SK-N-SH treated with all-trans-retinoic acid at 6 μM for 48 hours (cell line): ENCODE measurements around the gene SYNRG.
A peak's percentile ranks its signal among the peaks of the same experiment; 100 is the strongest.

Experiments used
- ATAC-seq: fragments of 200-7000 bp; cut with Tn5 transposase; 3 replicates; pipeline ENCODE4 v1.9.1; 2020; ENCODE audit warnings: mild to moderate bottlenecking, moderate library complexity
- BACH2 ChIP-seq: fragments of 250-450 bp; sonication (Bioruptor Pico); IDR thresholded peaks from 2 replicates; pipeline ENCODE4 v1.9.0; 2021; ENCODE audit warnings: mild to moderate bottlenecking, borderline replicate concordance
- CREB5 ChIP-seq: fragments of 250-450 bp; sonication (Bioruptor Pico); IDR thresholded peaks from 2 replicates; pipeline ENCODE4 v1.5.1; 2020; ENCODE audit warnings: low read depth, mild to moderate bottlenecking, moderate library complexity
- CSDC2 ChIP-seq: fragments of 250-450 bp; sonication (Bioruptor Pico); IDR thresholded peaks from 2 replicates; pipeline ENCODE4 v1.5.0; 2020; ENCODE audit warnings: mild to moderate bottlenecking, moderate library complexity
- CSRNP3 ChIP-seq: fragments of 250-450 bp; sonication (Bioruptor Pico); IDR thresholded peaks from 2 replicates; pipeline ENCODE4 v1.5.1; 2021; ENCODE audit warnings: mild to moderate bottlenecking, moderate library complexity
- ESRRG ChIP-seq: fragments of 250-450 bp; sonication (Bioruptor Pico); IDR thresholded peaks from 2 replicates; pipeline ENCODE4 v1.6.1; 2021; ENCODE audit warnings: mild to moderate bottlenecking
- ISL1 ChIP-seq: fragments of 250-450 bp; sonication (Bioruptor Pico); IDR thresholded peaks from 2 replicates; pipeline ENCODE4 v2.1.2; 2022; ENCODE audit warnings: mild to moderate bottlenecking, moderate library complexity
- OSR1 ChIP-seq: fragments of 250-450 bp; sonication (Bioruptor Pico); IDR thresholded peaks from 2 replicates; pipeline ENCODE4 v1.8.0; 2022; ENCODE audit warnings: moderate library complexity, mild to moderate bottlenecking, inconsistent platforms
- POU6F1 ChIP-seq: fragments of 250-450 bp; sonication (Bioruptor Pico); IDR thresholded peaks from 2 replicates; pipeline ENCODE4 v1.8.0; 2021; ENCODE audit warnings: low read depth, mild to moderate bottlenecking, moderate library complexity, borderline replicate concordance
- PPARA ChIP-seq: fragments of 250-450 bp; sonication (Bioruptor Pico); IDR thresholded peaks from 2 replicates; pipeline ENCODE4 v1.5.0; 2020; ENCODE audit warnings: mild to moderate bottlenecking, borderline replicate concordance
- RARB ChIP-seq: fragments of 250-450 bp; sonication (Bioruptor Pico); IDR thresholded peaks from 2 replicates; pipeline ENCODE4 v1.8.0; 2021; ENCODE audit warnings: mild to moderate bottlenecking, moderate library complexity
- SNAI2 ChIP-seq: fragments of 250-450 bp; sonication (Bioruptor Pico); IDR thresholded peaks from 2 replicates; pipeline ENCODE4 v1.5.0; 2020; ENCODE audit warnings: mild to moderate bottlenecking, moderate library complexity
- TCF4 ChIP-seq: fragments of 250-450 bp; sonication (Bioruptor Pico); IDR thresholded peaks from 2 replicates; pipeline ENCODE4 v1.8.0; 2021; ENCODE audit warnings: mild to moderate bottlenecking, moderate library complexity, borderline replicate concordance
- TOX ChIP-seq: fragments of 250-450 bp; sonication (Bioruptor Pico); IDR thresholded peaks from 2 replicates; pipeline ENCODE4 v1.8.0; 2021; ENCODE audit warnings: mild to moderate bottlenecking, moderate library complexity, borderline replicate concordance
- ZC3H10 ChIP-seq: fragments of 250-450 bp; sonication (Bioruptor Pico); IDR thresholded peaks from 2 replicates; pipeline ENCODE4 v1.5.1; 2021; ENCODE audit warnings: mild to moderate bottlenecking, moderate library complexity
- ZFP3 ChIP-seq: fragments of 250-450 bp; sonication (Bioruptor Pico); IDR thresholded peaks from 2 replicates; pipeline ENCODE4 v1.5.0; 2020; ENCODE audit warnings: mild to moderate bottlenecking, moderate library complexity
- ZNF565 ChIP-seq: fragments of 450-650 bp; formaldehyde crosslinking; conservative IDR thresholded peaks from 2 replicates; pipeline ENCODE4 v1.5.0; 2020; ENCODE audit warnings: low read depth, mild to moderate bottlenecking, moderate library complexity
- ZNF70 ChIP-seq: fragments of 450-650 bp; formaldehyde crosslinking; IDR thresholded peaks from 2 replicates; pipeline ENCODE4 v1.5.0; 2020; ENCODE audit warnings: mild to moderate bottlenecking, moderate library complexity
- ZNF8 ChIP-seq: fragments of 450-650 bp; formaldehyde crosslinking; IDR thresholded peaks from 2 replicates; pipeline ENCODE4 v1.5.0; 2020; ENCODE audit warnings: mild to moderate bottlenecking, moderate library complexity
- TF ChIP-seq, protein P1 (sequence below): fragments of 250-450 bp; sonication (Bioruptor Pico); IDR thresholded peaks from 2 replicates; pipeline ENCODE4 v1.5.0; 2020; ENCODE audit warnings: mild to moderate bottlenecking, moderate library complexity
- TF ChIP-seq, protein P2 (sequence below): fragments of 250-450 bp; sonication (Bioruptor Pico); IDR thresholded peaks from 2 replicates; pipeline ENCODE4 v1.8.0; 2020; ENCODE audit warnings: mild to moderate bottlenecking, moderate library complexity, borderline replicate concordance

SYNRG gene

GRCh38 chr17:37571674-37572073 lies 37.5 kb downstream of the SYNRG start (continued):
- no peak for TF ChIP-seq ZNF70
- TF ChIP-seq PPARA, result no peak
- TF ChIP-seq ISL1 (CRISPR knock-in tag), result no peak

DNA sequence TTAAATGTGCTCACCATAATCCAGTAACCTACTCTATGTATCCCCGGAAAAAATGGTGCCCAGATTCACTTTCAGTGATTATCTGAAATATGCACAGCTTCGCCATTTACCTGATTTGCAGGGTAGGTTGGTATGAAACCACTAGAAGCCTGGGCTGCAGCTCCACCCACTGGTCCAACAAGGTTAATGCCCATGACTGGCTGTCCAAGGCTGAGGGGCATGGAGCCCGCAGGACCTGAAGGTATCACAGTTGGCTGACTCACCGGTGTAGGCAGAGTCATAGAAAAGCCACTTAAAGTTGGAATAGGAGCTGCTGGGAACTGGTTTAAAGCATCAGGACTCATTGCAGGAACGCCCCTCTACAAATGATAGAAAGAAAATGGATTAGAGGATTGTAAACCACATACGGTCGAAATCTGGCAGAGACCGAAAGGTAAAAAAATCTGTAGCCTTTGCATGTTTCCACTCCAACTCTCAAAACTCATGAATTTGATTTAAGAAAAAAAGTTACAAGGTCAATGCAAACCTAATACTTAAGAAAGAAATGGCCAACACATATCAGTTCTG lies 38.6 kb downstream of the SYNRG start:
- ATAC-seq, result peak; percentile 100

DNA sequence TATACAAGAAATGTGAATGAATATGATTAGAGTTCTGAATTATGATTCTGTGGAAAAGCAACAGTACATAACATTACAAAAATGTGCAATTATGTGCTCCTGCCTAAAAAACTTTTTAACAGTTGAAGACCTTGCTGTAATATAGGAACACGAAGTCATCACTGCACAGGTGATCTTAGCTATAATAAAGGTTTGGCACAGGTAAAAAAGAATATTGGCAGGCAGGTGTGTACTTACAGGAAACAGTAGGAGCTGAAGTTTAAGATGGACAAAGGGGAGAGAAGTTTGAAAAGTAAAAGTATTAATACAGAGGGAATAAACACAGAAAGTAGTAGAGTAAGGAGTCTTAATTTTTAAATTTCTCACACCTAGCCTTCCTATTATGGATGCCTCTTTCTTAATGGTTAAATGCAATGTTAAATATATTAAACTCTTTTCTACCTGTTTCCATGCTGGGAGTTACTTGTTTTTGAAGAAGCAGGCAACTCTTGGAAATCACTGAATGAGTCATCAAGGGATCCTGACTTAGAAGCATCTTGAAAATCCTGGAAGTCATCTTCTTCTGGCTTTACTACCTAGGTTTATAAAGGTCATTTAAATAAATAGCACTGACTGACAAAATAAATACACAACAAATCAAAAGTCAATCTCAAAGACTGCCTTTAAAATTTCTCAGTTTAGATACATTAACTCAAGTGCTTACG lies 40.7 kb downstream of the SYNRG start:
- ATAC-seq, result no peak
- no peak for TF ChIP-seq CSRNP3
- TF ChIP-seq ZNF8 (CRISPR knock-in tag), result no peak
- TF ChIP-seq CSDC2 (CRISPR knock-in tag), result no peak
- TF ChIP-seq SNAI2 (CRISPR knock-in tag), result no peak
- TF ChIP-seq CREB5, result no peak
- TF ChIP-seq TCF4 (CRISPR knock-in tag), result no peak
- no peak for TF ChIP-seq TOX (CRISPR knock-in tag)
- TF ChIP-seq PPARA, result no peak
- TF ChIP-seq, protein P1, sequence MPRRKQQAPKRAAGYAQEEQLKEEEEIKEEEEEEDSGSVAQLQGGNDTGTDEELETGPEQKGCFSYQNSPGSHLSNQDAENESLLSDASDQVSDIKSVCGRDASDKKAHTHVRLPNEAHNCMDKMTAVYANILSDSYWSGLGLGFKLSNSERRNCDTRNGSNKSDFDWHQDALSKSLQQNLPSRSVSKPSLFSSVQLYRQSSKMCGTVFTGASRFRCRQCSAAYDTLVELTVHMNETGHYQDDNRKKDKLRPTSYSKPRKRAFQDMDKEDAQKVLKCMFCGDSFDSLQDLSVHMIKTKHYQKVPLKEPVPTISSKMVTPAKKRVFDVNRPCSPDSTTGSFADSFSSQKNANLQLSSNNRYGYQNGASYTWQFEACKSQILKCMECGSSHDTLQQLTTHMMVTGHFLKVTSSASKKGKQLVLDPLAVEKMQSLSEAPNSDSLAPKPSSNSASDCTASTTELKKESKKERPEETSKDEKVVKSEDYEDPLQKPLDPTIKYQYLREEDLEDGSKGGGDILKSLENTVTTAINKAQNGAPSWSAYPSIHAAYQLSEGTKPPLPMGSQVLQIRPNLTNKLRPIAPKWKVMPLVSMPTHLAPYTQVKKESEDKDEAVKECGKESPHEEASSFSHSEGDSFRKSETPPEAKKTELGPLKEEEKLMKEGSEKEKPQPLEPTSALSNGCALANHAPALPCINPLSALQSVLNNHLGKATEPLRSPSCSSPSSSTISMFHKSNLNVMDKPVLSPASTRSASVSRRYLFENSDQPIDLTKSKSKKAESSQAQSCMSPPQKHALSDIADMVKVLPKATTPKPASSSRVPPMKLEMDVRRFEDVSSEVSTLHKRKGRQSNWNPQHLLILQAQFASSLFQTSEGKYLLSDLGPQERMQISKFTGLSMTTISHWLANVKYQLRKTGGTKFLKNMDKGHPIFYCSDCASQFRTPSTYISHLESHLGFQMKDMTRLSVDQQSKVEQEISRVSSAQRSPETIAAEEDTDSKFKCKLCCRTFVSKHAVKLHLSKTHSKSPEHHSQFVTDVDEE, result no peak
- TF ChIP-seq, protein P2, sequence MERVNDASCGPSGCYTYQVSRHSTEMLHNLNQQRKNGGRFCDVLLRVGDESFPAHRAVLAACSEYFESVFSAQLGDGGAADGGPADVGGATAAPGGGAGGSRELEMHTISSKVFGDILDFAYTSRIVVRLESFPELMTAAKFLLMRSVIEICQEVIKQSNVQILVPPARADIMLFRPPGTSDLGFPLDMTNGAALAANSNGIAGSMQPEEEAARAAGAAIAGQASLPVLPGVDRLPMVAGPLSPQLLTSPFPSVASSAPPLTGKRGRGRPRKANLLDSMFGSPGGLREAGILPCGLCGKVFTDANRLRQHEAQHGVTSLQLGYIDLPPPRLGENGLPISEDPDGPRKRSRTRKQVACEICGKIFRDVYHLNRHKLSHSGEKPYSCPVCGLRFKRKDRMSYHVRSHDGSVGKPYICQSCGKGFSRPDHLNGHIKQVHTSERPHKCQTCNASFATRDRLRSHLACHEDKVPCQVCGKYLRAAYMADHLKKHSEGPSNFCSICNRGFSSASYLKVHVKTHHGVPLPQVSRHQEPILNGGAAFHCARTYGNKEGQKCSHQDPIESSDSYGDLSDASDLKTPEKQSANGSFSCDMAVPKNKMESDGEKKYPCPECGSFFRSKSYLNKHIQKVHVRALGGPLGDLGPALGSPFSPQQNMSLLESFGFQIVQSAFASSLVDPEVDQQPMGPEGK (CRISPR knock-in tag), result no peak
- no peak for TF ChIP-seq BACH2 (CRISPR knock-in tag)

More for the DNA sequence above, 38.6 kb downstream of the SYNRG start:
- TF ChIP-seq OSR1 (CRISPR knock-in tag), result no peak
- TF ChIP-seq CSDC2 (CRISPR knock-in tag), result no peak
- TF ChIP-seq, protein P2 (CRISPR knock-in tag), result no peak
- TF ChIP-seq, all 23 proteins: peak for 0

DNA sequence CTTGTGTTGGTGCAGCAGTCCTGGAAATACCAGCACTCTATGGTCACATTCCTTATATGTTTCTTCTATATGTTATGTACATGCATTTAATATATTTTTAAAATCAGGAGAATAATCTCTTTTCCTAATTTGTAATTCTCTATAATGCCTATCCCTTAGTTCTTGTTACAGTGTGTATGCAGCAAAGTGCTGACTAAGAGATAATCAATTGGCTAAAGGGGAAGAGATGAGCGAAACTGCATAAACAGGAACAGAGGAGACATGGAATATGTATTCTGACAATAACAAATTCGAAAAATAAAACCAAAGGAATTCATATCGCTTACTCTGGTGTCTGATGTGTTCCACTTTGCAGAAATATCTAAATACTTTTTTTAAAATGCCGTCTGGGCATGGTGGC lies 41.7 kb downstream of the SYNRG start:
- TF ChIP-seq SNAI2 (CRISPR knock-in tag) (no peak), RARB (no peak), OSR1 (CRISPR knock-in tag) (no peak), CREB5 (no peak), ZC3H10 (CRISPR knock-in tag) (no peak), PPARA (no peak), ESRRG (CRISPR knock-in tag) (no peak), ZFP3 (no peak), ZNF8 (CRISPR knock-in tag) (no peak), ZNF565 (CRISPR knock-in tag) (no peak), POU6F1 (CRISPR knock-in tag) (no peak)
- no peak for ATAC-seq
